Psoas muscle (tissue), 8 donors: Measurements from ENCODE around the gene SLC14A1. TPM values are rescaled to one million over a fixed set of nuclear protein-coding genes. Genes with fewer than 3 reads are reported as not detected.

Source experiments
- ATAC-seq, 4 donors: fragments of 200-7000 bp; cut with Tn5 transposase; one replicate each; pipeline ENCODE4 v1.9.1; 2020; ENCODE audit warnings: moderate library complexity in 3 of 4, mild to moderate bottlenecking in 2 of 4
- DNase-seq, 2 donors: peaks; one replicate each; pipeline ENCODE4 v3.0.0-alpha.2; 2020
- H3K27ac ChIP-seq: fragments of 200-600 bp; one replicate; pipeline ENCODE4 v1.8.0; 2022
- H3K27me3 ChIP-seq, 3 donors: fragments of 200-600 bp in 1 of 3; one replicate each; pipeline versions ENCODE4 v1.6.1 to v1.8.0; 2013 to 2022; ENCODE audit warnings: low read length in 2 of 3, mild to moderate bottlenecking in 2 of 3, moderate library complexity in 1 of 3; ENCODE audit not compliant: insufficient read depth in 3 of 3
- H3K36me3 ChIP-seq, 2 donors: fragments of 200-600 bp in 1 of 2; one replicate each; pipeline versions ENCODE4 v1.6.1 to v1.8.0; 2013 to 2022; ENCODE audit warnings: low read depth in 1 of 2, mild to moderate bottlenecking in 1 of 2, moderate library complexity in 1 of 2; ENCODE audit not compliant: insufficient read depth in 1 of 2
- H3K4me1 ChIP-seq: fragments of 200-600 bp; one replicate; pipeline ENCODE4 v1.8.0; 2022
- H3K4me3 ChIP-seq: fragments of 200-600 bp; one replicate; pipeline ENCODE4 v1.8.0; 2022; ENCODE audit warnings: mild to moderate bottlenecking
- H3K9me3 ChIP-seq: fragments of 200-600 bp; one replicate; pipeline ENCODE4 v1.8.0; 2022
- CTCF ChIP-seq: fragments of 200-600 bp; IDR thresholded peaks from one replicate; pipeline ENCODE4 v1.8.0; 2022; ENCODE audit warnings: antibody characterized with exemption
- WGBS, 3 donors: extraction: QIAGEN DNeasy Blood & Tissue Kit; methylation state at CpG; one replicate each; pipeline versions ENCODE4 v1.1.6 to v1.1.7; 2013; 5-methylcytosine and 5-hydroxymethylcytosine counted together
- intact Hi-C, 2 donors: fragments of 100-400 bp; cut with DNase I; formaldehyde crosslinking; loops; one replicate each; pipeline versions ENCODE4 v1.11.0 to v1.14.2; 2022
- long read RNA-seq, 2 donors: library from polyadenylated mRNA; unstranded; transcript quantifications; one replicate each; pipeline ENCODE4 v2.0.0, GENCODE V29; 2021
- polyA plus RNA-seq, 3 donors: library from polyadenylated mRNA; stranded (reverse); fragments of 200-250 nt; gene quantifications; one replicate each; pipeline ENCODE4 v1.2.3, GENCODE V29; 2013
- total RNA-seq, 4 donors: library from RNA; stranded (reverse); fragmentation: NEBNext Ultra II Directional in 2 of 4; extraction: Animal tissue kit (Norgen Biotek cat#: 25700) in 2 of 4; gene quantifications; one replicate each; pipeline versions ENCODE4 v1.2.1 to v1.2.4, GENCODE V29; 2021 to 2023
- donor health status: healthy with polysubstance abuse.
- donor health status: DM: no; HTN: no; CAD: no; lungs with moderate emphysema.
- donor health status: Bipolar disorder and iron deficiency.
- donor health status: healthy.
- donor health status: DM: yes; HTN: yes; CAD: no.
- donor health status: DM: no; HTN: no; CAD: no.
- donor health status: DM: no; HTN: no; CAD: no.
- donor health status: DM: yes; HTN: yes; CAD: no.

The SLC14A1 gene
- total RNA-seq (10 to 100 TPM in 1 of 4 donors, 1 to 10 TPM in 3; 1.5 to 10.9 (median 6.7) TPM), polyA plus RNA-seq (1 to 10 TPM; 1.3 to 8.2 (median 2.6) TPM)
- long read RNA-seq, donor 1, partial matches to known transcripts, result 0 of 1 reads
- long read RNA-seq, donor 1, other reads (novel, unspliced or antisense), result 0 of 1 reads
- long read RNA-seq, donor 2, partial matches to known transcripts, result 0 of 4 reads
- long read RNA-seq, donor 2, other reads (novel, unspliced or antisense), result 0 of 4 reads

- H3K9me3 ChIP-seq, result no peaks in the 10 kb centered on the region
- DNase-seq (no peak), ATAC-seq (no peak)
- no peak within 1 kb of the TSS for H3K4me3 ChIP-seq
- intact Hi-C loops, result no loop called here
- no peak for TF ChIP-seq CTCF
- WGBS, 3 donors, result 32 to 47% (median 35%) methylated on average over 6 of the region's 6 CpGs
- peaks cover 0 to 4% (median 4%) of the 10 kb centered on the region in 3 donors for H3K27me3 ChIP-seq
- H3K36me3 ChIP-seq, result no peaks in the 10 kb centered on the region
- no peaks in the 10 kb centered on the region for H3K4me1 ChIP-seq
- H3K27ac ChIP-seq, result no peak within 1 kb of the TSS
Observed at GRCh38 chr18:45723567-45724355, at the start of gene SLC14A1. Gene SLC14A1, plus strand, starts transcription at chr18:45724181. Its CDS starts 6,140 bp downstream, at chr18:45730321.

- DNase-seq (no peak), ATAC-seq (no peak)
- Histone ChIP-seq H3K4me1 (no peaks in the 10 kb centered on the region), H3K27me3 (peaks cover 0 to 6% (median 0%) of the 10 kb centered on the region in 3 donors), H3K36me3 (no peaks in the 10 kb centered on the region), H3K27ac (no peak overlapping the region), H3K4me3 (no peak overlapping the region), H3K9me3 (no peaks in the 10 kb centered on the region)
- WGBS, 3 donors, result 60 to 66% (median 64%) methylated on average over 4 of the region's 4 CpGs
- TF ChIP-seq CTCF, result no peak
- intact Hi-C loops, result no loop called here
Observed at GRCh38 chr18:45677276-45677807, 46.6 kb upstream of the SLC14A1 start.

GRCh38 chr18:45678441-45678840 is 45.5 kb upstream of the SLC14A1 start:
- no peaks in the 10 kb centered on the region for H3K4me1 ChIP-seq
- intact Hi-C loops, result no loop called here
- H3K27me3 ChIP-seq, result peaks cover 0 to 6% (median 0%) of the 10 kb centered on the region in 3 donors
- no peak for ATAC-seq
- no peaks in the 10 kb centered on the region for H3K36me3 ChIP-seq
- H3K9me3 ChIP-seq, result no peaks in the 10 kb centered on the region
- H3K4me3 ChIP-seq, result no peak overlapping the region
- 29 to 59% (median 37%) methylated on average over 4 of the region's 4 CpGs for whole genome bisulfite sequencing, 3 donors
- no peak for DNase-seq
- H3K27ac ChIP-seq, result no peak overlapping the region
- TF ChIP-seq CTCF, result no peak

- no peaks in the 10 kb centered on the region for H3K36me3 ChIP-seq
- intact Hi-C loops, result no loop called here
- no peak for TF ChIP-seq CTCF
- H3K27me3 ChIP-seq, result peaks cover 0 to 6% (median 0%) of the 10 kb centered on the region in 3 donors
- H3K9me3 ChIP-seq, result no peaks in the 10 kb centered on the region
- H3K4me3 ChIP-seq, result no peak overlapping the region
- ATAC-seq (no peak), DNase-seq (no peak)
- H3K27ac ChIP-seq, result no peak overlapping the region
- no peaks in the 10 kb centered on the region for H3K4me1 ChIP-seq
- 46 to 50% (median 48%) methylated on average over 1 of the region's 1 CpG for WGBS, 3 donors
Observed at GRCh38 chr18:45678850-45679249, 45.1 kb upstream of the SLC14A1 start.
